ENCODE results near the gene F10.

DNA sequence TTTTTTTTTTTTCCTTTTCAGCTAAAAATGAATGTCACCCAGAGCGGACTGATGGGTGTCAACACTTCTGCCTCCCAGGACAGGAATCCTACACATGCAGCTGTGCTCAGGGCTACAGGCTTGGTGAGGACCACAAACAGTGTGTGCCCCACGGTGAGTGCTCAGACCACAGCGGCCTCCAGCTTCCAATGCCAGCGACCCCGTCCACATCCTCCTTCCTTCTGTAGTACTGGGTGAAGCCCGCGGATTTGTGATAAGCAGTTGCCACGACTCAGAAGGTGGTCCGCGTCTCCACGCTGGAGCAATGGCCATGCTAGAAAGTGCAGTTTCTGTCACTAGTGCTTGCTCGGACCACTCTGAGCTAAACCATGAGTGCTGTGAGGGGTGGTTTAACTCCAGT, 41.9 kb downstream of the F10 start:
- TF ChIP-seq POLR2A (IDR thresholded peaks at IDR 0.05; ENCODE audit: low read length): no peak
- TF ChIP-seq GATA1 (IDR thresholded peaks at IDR 0.05; ENCODE audit: low read depth, low read length): no peak
